KG1 (cell line): Measurements from ENCODE around the gene MYO5A.
"Not testable (repeated sequence)": the region's sequence is repeated elsewhere in the genome, so short reads cannot be mapped to it uniquely, and the experiment has no call there.

Experiments used
- DNase-seq: peaks from one replicate; lab custom pipeline; 2025; lab: John Stamatoyannopoulos, UW

MYO5A gene

GRCh38 chr15:52288051-52288942 lies 240.4 kb downstream of the MYO5A start:
- no peak for DNase-seq

- DNase-seq = no peak
These were observed 241.6 kb downstream of the MYO5A start for GRCh38 chr15:52287114-52287513.

- DNase-seq = not testable (repeated sequence)
These were observed 242.7 kb downstream of the MYO5A start for GRCh38 chr15:52285941-52286340.

- DNase-seq = no peak
These were observed 244.5 kb downstream of the MYO5A start for GRCh38 chr15:52284164-52284563.

GRCh38 chr15:52283281-52283680 lies 245.4 kb downstream of the MYO5A start:
- no peak for DNase-seq

GRCh38 chr15:52282418-52282817 lies 246.3 kb downstream of the MYO5A start:
- no peak for DNase-seq

GRCh38 chr15:52281085-52282035 lies 247.3 kb downstream of the MYO5A start:
- no peak for DNase-seq

- DNase-seq = no peak
These were observed 248.2 kb downstream of the MYO5A start for GRCh38 chr15:52280326-52281084.

GRCh38 chr15:52278636-52279367 lies 249.9 kb downstream of the MYO5A start:
- DNase-seq = no peak

GRCh38 chr15:52278135-52278534 lies 250.5 kb downstream of the MYO5A start:
- DNase-seq = no peak

GRCh38 chr15:52277575-52277974 lies 251.1 kb downstream of the MYO5A start:
- DNase-seq = no peak

GRCh38 chr15:52276256-52276770 lies 252.4 kb downstream of the MYO5A start:
- DNase-seq = no peak

- DNase-seq = no peak
These were observed 265.0 kb downstream of the MYO5A start for GRCh38 chr15:52263563-52264282.

- DNase-seq = no peak
These were observed 266.3 kb downstream of the MYO5A start for GRCh38 chr15:52262364-52262763.

- peak; percentile 36 for DNase-seq
These were observed 267.0 kb downstream of the MYO5A start for GRCh38 chr15:52261498-52262242.

- DNase-seq = no peak
These were observed 267.7 kb downstream of the MYO5A start for GRCh38 chr15:52261026-52261425.

GRCh38 chr15:52259503-52259902 lies 269.2 kb downstream of the MYO5A start:
- DNase-seq = no peak

GRCh38 chr15:52258461-52258860 lies 270.2 kb downstream of the MYO5A start:
- DNase-seq = no peak

GRCh38 chr15:52257734-52258062 lies 271.0 kb downstream of the MYO5A start:
- no peak for DNase-seq
